Astrocyte (in vitro differentiated cells and primary cell): ENCODE measurements around the gene ZMIZ1. TPM values are rescaled to one million over a fixed set of nuclear protein-coding genes. Genes with fewer than 3 reads are reported as not detected.
A peak's percentile ranks its signal among the peaks of the same experiment; 100 is the strongest.

Source experiments
- DNase-seq: peaks from one replicate; pipeline ENCODE4 v3.0.0-alpha.2; 2010; ENCODE audit warnings: low read depth
- FAIRE-seq: peaks from 2 replicates; lab custom pipeline; 2011; peaks lifted over from hg19 to GRCh38; lab: Jason Lieb, UNC
- H2AFZ ChIP-seq: 2 replicates; pipeline ENCODE4 v1.6.0; 2012; ENCODE audit warnings: low read depth, low read length, inconsistent platforms
- H3K27ac ChIP-seq: 2 replicates; pipeline ENCODE4 v1.5.1; 2011; ENCODE audit warnings: low read depth, low read length, inconsistent platforms
- H3K27me3 ChIP-seq: 2 replicates; pipeline ENCODE4 v1.6.0; 2011; ENCODE audit warnings: low read length, inconsistent platforms; ENCODE audit not compliant: insufficient read depth
- H3K36me3 ChIP-seq: 2 replicates; pipeline ENCODE4 v1.5.1; 2011; ENCODE audit warnings: low read length, inconsistent platforms; ENCODE audit not compliant: insufficient read depth
- H3K4me1 ChIP-seq: 2 replicates; pipeline ENCODE4 v1.5.1; 2011; ENCODE audit warnings: low read length, inconsistent platforms; ENCODE audit not compliant: insufficient read depth
- H3K4me2 ChIP-seq: 2 replicates; pipeline ENCODE4 v1.6.0; 2012; ENCODE audit warnings: low read length, inconsistent platforms
- H3K4me3 ChIP-seq: 2 replicates; pipeline ENCODE4 v1.5.1; 2011; ENCODE audit warnings: low read depth, mild to moderate bottlenecking, low read length, inconsistent platforms; ENCODE audit not compliant: insufficient read depth
- H3K79me2 ChIP-seq: 2 replicates; pipeline ENCODE4 v1.6.0; 2012; ENCODE audit warnings: mild to moderate bottlenecking, low read length, inconsistent platforms; ENCODE audit not compliant: insufficient read depth
- H3K9ac ChIP-seq: 2 replicates; pipeline ENCODE4 v1.6.0; 2012; ENCODE audit warnings: mild to moderate bottlenecking, low read length, inconsistent platforms
- H3K9me3 ChIP-seq: 2 replicates; pipeline ENCODE4 v1.5.1; 2012; ENCODE audit warnings: low read depth, mild to moderate bottlenecking, low read length, inconsistent platforms; ENCODE audit not compliant: insufficient read depth
- H4K20me1 ChIP-seq: 2 replicates; pipeline ENCODE4 v1.6.0; 2012; ENCODE audit warnings: low read length, inconsistent platforms; ENCODE audit not compliant: insufficient read depth
- H3K27ac Mint-ChIP-seq: one replicate; pipeline ENCODE4 v1.8.0; 2021; ENCODE audit warnings: mild to moderate bottlenecking, mixed read lengths; ENCODE audit not compliant: unreplicated experiment
- H3K27me3 Mint-ChIP-seq: one replicate; pipeline ENCODE4 v1.8.0; 2021; ENCODE audit warnings: low read depth, mixed read lengths; ENCODE audit not compliant: unreplicated experiment
- H3K36me3 Mint-ChIP-seq: one replicate; pipeline ENCODE4 v1.8.0; 2021; ENCODE audit warnings: low read depth, mixed read lengths; ENCODE audit not compliant: unreplicated experiment
- H3K4me1 Mint-ChIP-seq: one replicate; pipeline ENCODE4 v1.8.0; 2021; ENCODE audit warnings: low read depth, mixed read lengths; ENCODE audit not compliant: unreplicated experiment
- H3K4me3 Mint-ChIP-seq: one replicate; pipeline ENCODE4 v1.8.0; 2021; ENCODE audit warnings: mild to moderate bottlenecking, moderate library complexity, mixed read lengths; ENCODE audit not compliant: unreplicated experiment
- H3K9me3 Mint-ChIP-seq: one replicate; pipeline ENCODE4 v1.8.0; 2021; ENCODE audit warnings: mild to moderate bottlenecking, mixed read lengths; ENCODE audit not compliant: unreplicated experiment
- CTCF ChIP-seq: IDR thresholded peaks from 2 replicates; pipeline ENCODE4 v1.5.1; 2011; ENCODE audit warnings: low read depth, mild to moderate bottlenecking, inconsistent platforms, low read length, moderate library complexity; ENCODE audit not compliant: insufficient read depth
- EZH2 ChIP-seq: IDR thresholded peaks from 2 replicates; pipeline ENCODE4 v1.6.1; 2012; ENCODE audit warnings: mild to moderate bottlenecking, low read length, inconsistent platforms; ENCODE audit not compliant: insufficient read depth
- total RNA-seq: library from RNA; stranded (reverse); gene quantifications from 2 replicates; pipeline ENCODE4 v1.2.1, GENCODE V29; 2021

Gene ZMIZ1
- total RNA-seq, 1 donor from 2014 or later: 45.5 TPM

GRCh38 chr10:79186486-79187120 is 117.8 kb downstream of the ZMIZ1 start:
- Histone ChIP-seq H3K27me3 (no peaks in the 10 kb centered on the region), H3K27ac (no peak overlapping the region), H3K9ac (no peak overlapping the region), H3K9me3 (no peaks in the 10 kb centered on the region), H2AFZ (no peak overlapping the region), H4K20me1 (peaks cover 75% of the 10 kb centered on the region), H3K36me3 (peaks cover 8% of the 10 kb centered on the region), H3K79me2 (peaks cover 80% of the 10 kb centered on the region), H3K4me1 (peaks cover 56% of the 10 kb centered on the region), H3K4me3 (no peak overlapping the region), H3K4me2 (no peak overlapping the region)
- no peak for TF ChIP-seq CTCF
- TF ChIP-seq EZH2: no peak
- no peaks in the 10 kb centered on the region for H3K27me3 Mint-ChIP-seq
- peaks cover 78% of the 10 kb centered on the region for H3K4me1 Mint-ChIP-seq
- FAIRE-seq: no peak
- peaks cover 11% of the 10 kb centered on the region for H3K36me3 Mint-ChIP-seq
- no peaks in the 10 kb centered on the region for H3K9me3 Mint-ChIP-seq
- no peak for DNase-seq
- peak overlapping the region; percentile 53 for H3K27ac Mint-ChIP-seq
- H3K4me3 Mint-ChIP-seq: no peak overlapping the region

- Histone ChIP-seq H3K4me3 (no peak overlapping the region), H3K9me3 (no peaks in the 10 kb centered on the region), H3K4me1 (peaks cover 59% of the 10 kb centered on the region), H3K27me3 (no peaks in the 10 kb centered on the region), H3K9ac (no peak overlapping the region), H2AFZ (no peak overlapping the region), H4K20me1 (peaks cover 76% of the 10 kb centered on the region), H3K36me3 (peaks cover 8% of the 10 kb centered on the region), H3K79me2 (peaks cover 81% of the 10 kb centered on the region), H3K27ac (no peak overlapping the region), H3K4me2 (no peak overlapping the region)
- peak overlapping the region; percentile 72 for H3K27ac Mint-ChIP-seq
- H3K27me3 Mint-ChIP-seq: no peaks in the 10 kb centered on the region
- peaks cover 78% of the 10 kb centered on the region for H3K4me1 Mint-ChIP-seq
- no peaks in the 10 kb centered on the region for H3K9me3 Mint-ChIP-seq
- no peak for TF ChIP-seq CTCF
- no peak for TF ChIP-seq EZH2
- H3K4me3 Mint-ChIP-seq: no peak overlapping the region
- DNase-seq (no peak), FAIRE-seq (no peak)
- peaks cover 11% of the 10 kb centered on the region for H3K36me3 Mint-ChIP-seq
Observed at GRCh38 chr10:79187121-79187940, 118.6 kb downstream of the ZMIZ1 start.
